Loucy (cell line): ENCODE measurements around the gene NEDD4.
"Not testable (repeated sequence)": the region's sequence is repeated elsewhere in the genome, so short reads cannot be mapped to it uniquely, and the experiment has no call there.

Experiments used
- H2AFZ ChIP-seq: fragments of 200-600 bp; sonication (generic); 2 replicates; pipeline ENCODE4 v1.6.0; 2016; ENCODE audit warnings: antibody characterized with exemption, mild to moderate bottlenecking, low read length, moderate library complexity
- H3F3A ChIP-seq: fragments of 200-600 bp; 2 replicates; pipeline ENCODE4 v1.6.0; 2016; ENCODE audit warnings: antibody characterized with exemption, low read depth, mild to moderate bottlenecking
- H3K27me3 ChIP-seq: fragments of 200-600 bp; sonication (generic); 2 replicates; pipeline ENCODE4 v1.6.1; 2014; ENCODE audit warnings: low read length, mild to moderate bottlenecking; ENCODE audit not compliant: insufficient read depth, poor library complexity, severe bottlenecking
- H3K36me3 ChIP-seq: fragments of 200-600 bp; sonication (generic); 2 replicates; pipeline ENCODE4 v1.6.1; 2016; ENCODE audit warnings: low read length; ENCODE audit not compliant: insufficient read depth
- H3K4me1 ChIP-seq: fragments of 200-600 bp; sonication (generic); 2 replicates; pipeline ENCODE4 v1.5.1; 2014; ENCODE audit warnings: low read length, mild to moderate bottlenecking; ENCODE audit not compliant: insufficient read depth, poor library complexity, severe bottlenecking
- H3K4me2 ChIP-seq: fragments of 200-600 bp; sonication (generic); 2 replicates; pipeline ENCODE4 v1.6.0; 2014; ENCODE audit warnings: antibody characterized with exemption, low read length, low read depth, mild to moderate bottlenecking; ENCODE audit not compliant: poor library complexity, severe bottlenecking
- H3K4me3 ChIP-seq: fragments of 200-600 bp; sonication (generic); 2 replicates; pipeline ENCODE4 v1.5.1; 2014; ENCODE audit warnings: low read length, mild to moderate bottlenecking, mixed read lengths; ENCODE audit not compliant: poor library complexity, severe bottlenecking
- H3K79me2 ChIP-seq: fragments of 200-600 bp; sonication (generic); 2 replicates; pipeline ENCODE4 v1.6.1; 2014; ENCODE audit warnings: low read length; ENCODE audit not compliant: insufficient read depth
- H3K9ac ChIP-seq: fragments of 200-600 bp; sonication (generic); 2 replicates; pipeline ENCODE4 v1.6.0; 2014; ENCODE audit warnings: mild to moderate bottlenecking, low read depth, low read length, moderate library complexity; ENCODE audit not compliant: poor library complexity, severe bottlenecking
- H3K9me2 ChIP-seq: fragments of 200-600 bp; sonication (generic); replicated peaks from 2 replicates; pipeline ENCODE4 v1.6.1; 2016; ENCODE audit warnings: low read depth, low read length, mixed read lengths
- H3K9me3 ChIP-seq: fragments of 200-600 bp; sonication (generic); 2 replicates; pipeline ENCODE4 v1.6.1; 2014; ENCODE audit warnings: mild to moderate bottlenecking, antibody characterized with exemption, low read length, low read depth; ENCODE audit not compliant: insufficient read depth
- H4K20me1 ChIP-seq: fragments of 200-600 bp; sonication (generic); 2 replicates; pipeline ENCODE4 v1.6.0; 2014; ENCODE audit warnings: antibody characterized with exemption, low read length, mild to moderate bottlenecking; ENCODE audit not compliant: insufficient read depth, poor library complexity, severe bottlenecking
- EZH2phosphoT487 ChIP-seq: fragments of 200-600 bp; IDR thresholded peaks from 2 replicates; pipeline ENCODE4 v1.6.1; 2018; ENCODE audit warnings: antibody characterized with exemption, mild to moderate bottlenecking, moderate library complexity, borderline replicate concordance
- TF ChIP-seq, protein P1 (sequence below): fragments of 200-600 bp; sonication (generic); conservative IDR thresholded peaks from 2 replicates; pipeline ENCODE4 v1.5.1; 2014; ENCODE audit warnings: mild to moderate bottlenecking, antibody characterized with exemption, low read length

The NEDD4 gene

DNA sequence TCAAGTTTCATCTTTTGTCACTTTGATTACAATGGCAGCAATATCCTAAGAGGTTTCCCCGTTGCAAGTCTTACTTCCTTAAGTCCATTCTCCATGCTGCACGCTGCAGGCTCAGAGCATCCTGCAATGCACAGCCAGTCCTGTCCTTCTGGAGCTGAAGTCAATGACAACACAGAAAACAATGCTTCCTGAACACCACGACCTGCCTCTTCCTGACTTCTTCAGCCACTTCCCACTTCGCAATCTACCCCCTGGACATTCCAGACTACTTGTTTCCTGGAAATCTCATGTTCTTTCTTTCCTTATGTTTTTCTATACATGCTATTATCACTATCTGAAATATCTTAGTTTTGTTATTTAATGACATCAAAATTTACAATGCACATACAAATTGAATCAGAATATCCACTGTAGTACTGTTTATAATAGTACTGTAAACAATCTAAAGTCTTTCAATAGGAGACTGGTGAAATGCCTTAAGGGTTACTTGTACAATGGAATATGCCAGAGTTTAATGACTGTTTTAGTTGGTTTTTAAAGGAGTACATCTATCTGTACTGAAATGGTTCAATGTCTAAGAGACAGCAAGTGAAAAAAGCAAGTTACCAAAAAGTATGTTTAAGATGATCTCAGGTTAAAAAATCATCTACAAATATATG, 136.8 kb downstream of the NEDD4 start:
- Histone ChIP-seq H3F3A (no peaks in the 10 kb centered on the region), H3K9me2 (no peaks in the 10 kb centered on the region), H3K79me2 (no peaks in the 10 kb centered on the region), H2AFZ (no peak overlapping the region), H3K9ac (no peak overlapping the region), H3K9me3 (no peaks in the 10 kb centered on the region), H3K36me3 (peaks cover 45% of the 10 kb centered on the region), H3K4me2 (no peak overlapping the region), H3K27me3 (no peaks in the 10 kb centered on the region), H3K4me1 (no peaks in the 10 kb centered on the region), H3K4me3 (no peak overlapping the region), H4K20me1 (no peaks in the 10 kb centered on the region)
- no peak for TF ChIP-seq EZH2phosphoT487
- TF ChIP-seq, protein P1, sequence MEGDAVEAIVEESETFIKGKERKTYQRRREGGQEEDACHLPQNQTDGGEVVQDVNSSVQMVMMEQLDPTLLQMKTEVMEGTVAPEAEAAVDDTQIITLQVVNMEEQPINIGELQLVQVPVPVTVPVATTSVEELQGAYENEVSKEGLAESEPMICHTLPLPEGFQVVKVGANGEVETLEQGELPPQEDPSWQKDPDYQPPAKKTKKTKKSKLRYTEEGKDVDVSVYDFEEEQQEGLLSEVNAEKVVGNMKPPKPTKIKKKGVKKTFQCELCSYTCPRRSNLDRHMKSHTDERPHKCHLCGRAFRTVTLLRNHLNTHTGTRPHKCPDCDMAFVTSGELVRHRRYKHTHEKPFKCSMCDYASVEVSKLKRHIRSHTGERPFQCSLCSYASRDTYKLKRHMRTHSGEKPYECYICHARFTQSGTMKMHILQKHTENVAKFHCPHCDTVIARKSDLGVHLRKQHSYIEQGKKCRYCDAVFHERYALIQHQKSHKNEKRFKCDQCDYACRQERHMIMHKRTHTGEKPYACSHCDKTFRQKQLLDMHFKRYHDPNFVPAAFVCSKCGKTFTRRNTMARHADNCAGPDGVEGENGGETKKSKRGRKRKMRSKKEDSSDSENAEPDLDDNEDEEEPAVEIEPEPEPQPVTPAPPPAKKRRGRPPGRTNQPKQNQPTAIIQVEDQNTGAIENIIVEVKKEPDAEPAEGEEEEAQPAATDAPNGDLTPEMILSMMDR, result no peak

GRCh38 chr15:55853134-55853533, 140.3 kb downstream of the NEDD4 start:
- Histone ChIP-seq H3K36me3 (peaks cover 22% of the 10 kb centered on the region; the same call in 1 of the 2 replicates), H3K4me3 (no peak overlapping the region)

GRCh38 chr15:55846116-55846707, 147.2 kb downstream of the NEDD4 start:
- Histone ChIP-seq H2AFZ (no peak overlapping the region), H3K36me3 (peaks cover 11% of the 10 kb centered on the region; the same call in 1 of the 2 replicates), H4K20me1 (no peaks in the 10 kb centered on the region), H3K9me2 (no peaks in the 10 kb centered on the region), H3K4me3 (no peak overlapping the region), H3K27me3 (no peaks in the 10 kb centered on the region), H3K9ac (no peak overlapping the region), H3K79me2 (no peaks in the 10 kb centered on the region), H3K4me2 (no peak overlapping the region), H3K9me3 (peaks cover 4% of the 10 kb centered on the region; the same call in 1 of the 2 replicates), H3F3A (no peaks in the 10 kb centered on the region), H3K4me1 (no peaks in the 10 kb centered on the region)
- TF ChIP-seq, protein P1, result peak; percentile 93
- TF ChIP-seq EZH2phosphoT487, result no peak

More at GRCh38 chr15:55853134-55853533, 140.3 kb downstream of the NEDD4 start:
- no peak overlapping the region for H2AFZ ChIP-seq
- no peaks in the 10 kb centered on the region for H3F3A ChIP-seq
- H3K9me3 ChIP-seq, result no peaks in the 10 kb centered on the region
- no peak overlapping the region for H3K4me2 ChIP-seq
- no peaks in the 10 kb centered on the region for H3K79me2 ChIP-seq
- H3K9me2 ChIP-seq, result no peaks in the 10 kb centered on the region
- TF ChIP-seq, protein P1, result no peak
- no peak for TF ChIP-seq EZH2phosphoT487
- H3K4me1 ChIP-seq, result no peaks in the 10 kb centered on the region
- H3K9ac ChIP-seq, result no peak overlapping the region
- H3K27me3 ChIP-seq, result no peaks in the 10 kb centered on the region
- H4K20me1 ChIP-seq, result no peaks in the 10 kb centered on the region

- H3F3A ChIP-seq, H3K27me3 ChIP-seq, H3K9me2 ChIP-seq, H4K20me1 ChIP-seq, H3K9ac ChIP-seq, H3K4me2 ChIP-seq, H3K79me2 ChIP-seq, H3K4me1 ChIP-seq, H2AFZ ChIP-seq, H3K4me3 ChIP-seq, H3K9me3 ChIP-seq: not testable (repeated sequence)
- peaks cover 10% of the 10 kb centered on the region; the same call in 1 of the 2 replicates for H3K36me3 ChIP-seq
Measured at GRCh38 chr15:55842897-55843296, 150.5 kb downstream of the NEDD4 start.
